SIG-M5 treated with dmso at 0.1 percent for 504 hours (cell line): ENCODE results near the gene EIF4G3.
A peak's percentile ranks its signal among the peaks of the same experiment; 100 is the strongest.
"Not testable (repeated sequence)": the region's sequence is repeated elsewhere in the genome, so short reads cannot be mapped to it uniquely, and the experiment has no call there.

Experiments
- DNase-seq: peaks from one replicate; lab custom pipeline; 2025; ENCODE audit not compliant: unreplicated experiment; lab: John Stamatoyannopoulos, UW

Gene EIF4G3

GRCh38 chr1:21176586-21177555, at the start of gene EIF4G3:
TSS of gene EIF4G3 (minus strand) at chr1:21176897. CDS start at chr1:21002742, 174,155 bp downstream.
- DNase-seq: peak; percentile 93

DNA sequence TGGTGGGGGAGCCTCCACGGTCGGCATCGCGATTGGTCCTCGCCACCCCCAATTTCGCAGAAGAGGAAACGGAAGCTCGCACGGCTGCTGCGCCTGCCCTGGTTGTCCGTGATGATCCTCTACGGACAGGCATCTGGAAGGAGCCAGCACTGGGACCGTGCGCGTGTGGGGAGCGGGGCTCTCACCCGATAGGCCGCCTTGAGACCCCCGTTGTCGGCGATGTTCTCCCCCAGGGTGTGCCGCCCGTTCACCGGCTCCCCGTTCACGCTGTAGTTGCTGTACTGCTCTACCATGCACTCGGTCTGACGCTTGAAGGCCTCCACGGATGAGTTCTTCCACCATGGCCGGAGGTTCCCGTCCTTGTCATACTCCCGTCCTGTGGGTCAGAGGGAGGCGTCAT, 48.4 kb upstream of the EIF4G3 start:
- DNase-seq: no peak

GRCh38 chr1:21220815-21221214, 44.1 kb upstream of the EIF4G3 start:
- no peak for DNase-seq

GRCh38 chr1:21219674-21220073, 43.0 kb upstream of the EIF4G3 start:
- DNase-seq: no peak

DNA sequence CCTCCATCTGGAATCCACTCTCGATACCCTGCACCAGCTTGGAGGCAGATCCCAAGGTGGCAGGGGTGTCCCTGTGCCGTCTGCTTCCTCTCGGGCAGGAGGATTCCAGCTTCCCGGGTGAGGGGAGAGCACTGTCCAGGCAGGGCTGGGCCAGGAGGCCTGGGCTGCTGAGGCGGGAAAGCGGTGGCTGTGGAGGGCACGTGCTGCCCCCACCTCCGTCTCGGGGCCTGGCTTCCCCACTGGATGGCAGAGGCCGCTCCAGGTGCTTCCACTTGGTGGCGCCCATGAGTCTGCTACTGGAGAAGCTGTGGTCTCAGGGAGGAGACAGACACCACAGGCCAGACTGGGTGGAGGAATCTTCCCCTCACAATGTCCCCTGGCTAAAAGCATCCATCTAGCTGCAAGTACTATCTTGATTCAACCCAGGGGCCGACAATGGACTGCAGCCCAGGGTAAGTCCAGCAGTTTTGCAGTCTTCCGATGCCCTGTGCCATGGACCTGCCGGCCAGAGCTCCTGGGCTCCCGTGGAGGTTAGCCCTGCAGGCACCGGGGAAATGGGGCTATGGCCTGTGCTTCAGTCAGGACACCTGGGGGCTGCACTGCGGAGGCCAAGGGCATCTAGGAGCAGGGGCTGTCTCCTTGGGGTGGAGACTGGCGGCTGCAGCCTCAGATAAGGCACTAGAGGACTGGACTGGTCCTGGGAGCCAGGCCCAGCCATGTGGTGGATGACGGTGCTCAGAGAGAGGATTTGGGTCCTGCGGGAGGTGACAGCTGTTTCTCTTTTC, 41.3 kb upstream of the EIF4G3 start:
- DNase-seq: peak; percentile 7

- DNase-seq: peak; percentile 54
Observed at GRCh38 chr1:21216835-21217811, 40.4 kb upstream of the EIF4G3 start.

- no peak for DNase-seq
Observed at GRCh38 chr1:21212126-21212525, 35.4 kb upstream of the EIF4G3 start.

DNA sequence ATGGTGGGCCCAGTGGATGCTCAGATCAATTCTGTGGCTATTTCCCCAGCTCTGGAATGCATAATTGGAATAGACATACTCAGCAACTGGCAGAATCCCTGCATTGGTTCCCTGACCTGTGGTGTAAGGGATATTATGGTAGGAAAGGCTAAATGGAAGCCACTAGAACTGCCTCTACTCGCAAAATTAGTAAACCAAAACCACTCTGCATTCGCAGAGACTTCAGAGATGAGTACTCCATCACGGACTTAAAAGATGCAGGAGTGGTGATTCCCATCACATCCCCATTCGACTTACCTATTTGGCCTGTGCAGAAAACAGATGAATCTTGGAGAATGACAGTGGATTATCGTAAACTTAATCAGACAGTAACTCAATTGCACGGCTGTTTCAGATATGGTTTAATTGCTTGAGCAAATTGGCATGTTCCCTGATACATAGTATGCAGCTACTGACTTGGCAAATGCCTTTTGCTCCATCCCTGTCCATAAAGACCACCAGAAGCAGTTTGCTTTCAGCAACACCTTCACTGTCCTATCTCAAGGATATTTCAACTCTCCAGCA, 31.5 kb upstream of the EIF4G3 start:
- not testable (repeated sequence) for DNase-seq

- DNase-seq: no peak
Observed at GRCh38 chr1:21206117-21206516, 29.4 kb upstream of the EIF4G3 start.

DNA sequence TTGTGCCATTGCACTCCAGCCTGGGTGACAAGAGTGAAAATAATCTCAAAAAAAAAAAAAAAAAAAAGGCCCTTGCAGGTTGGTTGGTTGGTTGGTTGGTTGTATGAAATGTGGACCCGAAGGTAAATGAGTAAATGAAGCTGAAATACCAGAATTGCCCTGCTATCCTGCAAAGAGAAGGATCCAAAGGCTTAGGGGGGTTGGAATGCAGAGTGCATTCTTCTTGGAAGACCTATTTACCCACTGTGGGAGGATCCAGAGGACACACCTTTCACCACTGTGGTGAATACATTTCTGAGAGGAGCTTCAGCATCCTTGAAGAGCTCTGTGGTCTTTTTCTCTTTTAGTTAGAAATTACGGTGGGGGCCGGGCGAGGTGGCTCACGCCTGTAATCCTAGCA, 28.7 kb upstream of the EIF4G3 start:
- DNase-seq: no peak

DNA sequence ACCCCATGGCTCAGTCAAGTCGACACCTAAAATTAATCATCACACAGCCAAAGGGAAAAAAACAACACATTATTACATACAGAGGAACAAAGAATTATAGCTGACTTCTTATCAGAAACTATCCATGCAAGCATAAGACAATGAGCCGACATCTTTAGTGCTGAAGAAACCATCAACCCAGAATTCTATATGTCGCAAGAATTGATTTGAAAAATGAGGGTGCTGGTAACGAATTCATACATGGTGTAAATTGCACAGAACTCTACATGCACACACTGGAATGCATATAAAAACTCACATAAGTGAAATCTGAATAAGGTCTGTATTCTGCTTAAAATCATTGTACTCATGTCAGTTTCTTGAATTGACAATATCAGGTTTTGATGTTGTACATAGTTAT, 25.0 kb upstream of the EIF4G3 start:
- DNase-seq: no peak

- not testable (repeated sequence) for DNase-seq
Observed at GRCh38 chr1:21201238-21201637, 24.5 kb upstream of the EIF4G3 start.

DNA sequence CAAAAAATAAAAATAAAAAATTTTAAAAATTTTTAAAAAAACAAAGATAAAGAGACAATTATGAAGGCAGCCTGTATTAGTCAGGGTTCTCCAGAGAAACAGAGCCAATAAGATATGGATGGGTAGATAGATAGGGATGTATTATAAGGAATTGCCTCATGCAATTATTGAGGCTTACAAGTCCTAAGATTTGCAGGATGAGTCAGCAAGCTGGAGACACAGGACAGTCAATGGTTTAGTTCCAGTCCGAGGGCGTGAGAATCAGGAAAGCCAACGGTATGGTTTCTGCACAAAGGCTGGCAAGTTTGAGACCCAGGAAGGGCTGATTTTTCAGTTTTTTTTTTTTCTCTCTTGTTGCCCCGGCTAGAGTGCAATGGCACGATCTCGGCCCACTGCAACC, 24.1 kb upstream of the EIF4G3 start:
- DNase-seq: no peak

GRCh38 chr1:21198929-21199328, 22.2 kb upstream of the EIF4G3 start:
- no peak for DNase-seq

GRCh38 chr1:21192871-21193270, 16.2 kb upstream of the EIF4G3 start:
- no peak for DNase-seq

GRCh38 chr1:21192284-21192683, 15.6 kb upstream of the EIF4G3 start:
- no peak for DNase-seq

DNA sequence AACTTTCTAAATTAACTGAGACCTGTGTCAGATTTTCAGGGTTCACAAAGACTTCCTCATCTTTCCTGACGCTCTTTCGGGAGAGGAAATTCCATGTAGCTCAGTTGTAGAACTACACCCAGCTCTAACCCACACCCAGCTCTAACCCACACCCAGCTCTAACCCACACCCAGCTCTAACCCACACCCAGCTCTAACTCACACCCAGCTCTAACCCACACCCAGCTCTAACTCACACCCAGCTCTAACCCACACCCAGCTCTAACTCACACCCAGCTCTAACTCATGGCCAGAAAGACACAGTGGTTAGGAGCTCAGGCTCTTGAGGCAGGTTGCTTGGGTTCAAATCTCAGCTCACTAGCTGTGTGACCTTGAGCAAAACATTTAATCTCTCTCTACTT, 14.1 kb upstream of the EIF4G3 start:
- not testable (repeated sequence) for DNase-seq

DNA sequence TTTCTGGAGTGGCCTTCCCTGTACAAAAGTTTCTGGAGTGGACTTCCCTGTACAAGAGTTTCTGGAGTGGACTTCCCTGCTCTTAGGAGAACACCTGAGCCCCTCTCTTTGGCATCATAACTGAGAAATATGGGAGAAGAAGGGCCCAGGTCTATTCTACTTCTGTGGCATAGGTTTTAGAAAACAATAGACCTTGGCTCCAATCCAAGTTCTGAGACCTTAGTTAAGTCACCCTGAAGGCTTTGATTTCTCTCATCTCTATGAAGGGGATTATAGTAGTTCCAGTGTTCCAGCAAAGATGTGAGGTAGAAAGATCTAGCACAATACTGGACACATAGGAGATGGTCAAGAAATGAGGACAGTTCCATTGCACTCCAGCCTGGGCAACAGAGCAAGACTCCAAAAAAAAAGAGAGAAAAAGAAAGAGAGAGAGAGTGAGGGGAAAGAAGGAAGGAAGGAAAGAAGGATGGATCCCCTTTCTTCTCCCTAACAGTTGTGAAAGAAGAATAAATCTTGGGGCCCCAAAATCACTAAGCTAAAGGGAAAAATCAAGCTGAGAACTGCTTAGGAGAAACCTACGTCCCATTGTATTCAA, 13.3 kb upstream of the EIF4G3 start:
- no peak for DNase-seq

GRCh38 chr1:21189421-21189820, 12.7 kb upstream of the EIF4G3 start:
- no peak for DNase-seq

DNA sequence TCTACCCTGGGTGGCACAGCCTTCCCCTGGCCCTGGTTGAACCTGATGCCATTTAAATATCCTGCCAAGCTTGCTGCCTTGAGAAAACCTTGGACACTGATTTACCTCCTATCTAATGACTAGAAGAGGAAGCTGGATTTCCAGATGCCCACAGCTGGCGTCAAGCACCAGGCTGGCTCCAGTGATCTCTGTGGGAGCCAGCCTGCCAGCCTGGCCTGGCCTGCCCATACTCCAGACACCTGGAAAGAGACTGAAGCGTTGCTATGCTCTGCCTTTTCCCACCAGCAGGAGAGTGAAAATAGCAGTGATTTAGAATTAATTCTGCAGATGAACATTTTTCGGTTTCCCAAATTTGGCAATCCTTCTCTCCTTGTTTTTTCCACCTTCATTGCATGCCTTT, 11.5 kb upstream of the EIF4G3 start:
- DNase-seq: no peak
